NCI-H2171 treated with DMSO at 0.1 percent for 48 hours (cell line): ENCODE data around the gene EEF1AKMT1.
"Not testable (repeated sequence)": the region's sequence is repeated elsewhere in the genome, so short reads cannot be mapped to it uniquely, and the experiment has no call there.

ENCODE experiments used
- DNase-seq: peaks from one replicate; lab custom pipeline; 2025; lab: John Stamatoyannopoulos, UW

EEF1AKMT1 gene

DNA sequence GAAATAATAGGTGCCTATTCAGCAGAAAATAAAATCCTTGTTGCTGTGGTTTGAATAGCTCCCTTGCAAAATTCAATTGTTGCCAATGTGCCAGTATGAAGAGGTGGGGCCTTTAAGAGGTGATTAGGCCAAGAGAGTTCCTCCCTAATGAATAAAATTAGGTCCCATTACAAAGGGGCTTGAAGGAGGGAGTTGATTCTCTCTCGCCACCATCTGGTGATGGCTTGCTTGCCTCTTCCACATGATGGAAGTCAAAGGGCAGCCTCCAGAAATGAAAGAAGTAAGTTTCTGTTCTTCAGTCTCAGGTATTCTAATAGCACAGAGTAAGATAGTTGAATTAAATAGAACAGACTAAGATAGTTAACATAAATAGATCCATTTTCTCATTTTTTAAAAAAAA is 3.0 kb upstream of the EEF1AKMT1 start:
- no peak for DNase-seq

DNA sequence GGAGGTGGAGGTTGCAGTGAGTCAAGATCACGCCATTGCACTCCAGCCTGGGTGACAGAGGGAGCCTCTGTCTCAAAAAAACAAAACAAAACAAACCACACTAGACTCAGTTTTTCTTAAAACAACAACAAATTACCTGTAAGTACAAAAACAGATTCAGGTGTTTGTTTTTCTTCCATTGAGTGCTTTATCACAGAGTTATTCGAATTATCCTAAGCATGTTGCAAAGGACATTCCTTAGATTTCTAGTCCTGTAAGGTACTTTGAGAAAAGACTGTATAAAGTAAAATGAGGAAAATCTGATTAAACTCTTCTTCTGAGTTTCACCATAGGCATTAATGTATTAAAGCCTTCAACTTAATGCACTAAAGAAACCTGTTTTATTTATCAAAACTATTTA is 2.2 kb upstream of the EEF1AKMT1 start:
- DNase-seq = no peak

DNA sequence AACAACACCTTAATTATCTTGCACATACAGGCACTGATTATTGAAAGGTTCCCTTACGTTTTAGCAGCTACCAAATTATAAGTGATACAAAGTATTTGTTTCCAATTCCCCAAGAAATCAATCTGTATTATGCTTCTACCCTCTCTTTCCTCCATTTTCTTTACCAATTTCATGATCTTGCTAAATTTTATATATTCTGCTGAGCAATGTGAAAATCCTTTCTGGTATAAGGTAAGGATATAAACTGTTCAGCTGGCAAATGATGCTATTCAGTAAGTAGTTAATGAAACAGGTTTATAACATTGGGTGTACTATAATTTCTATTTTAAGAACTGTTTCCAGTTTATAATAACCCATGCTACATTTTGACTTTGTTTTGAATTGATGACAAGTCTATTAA is 985 bp upstream of the EEF1AKMT1 start:
- no peak for DNase-seq

DNA sequence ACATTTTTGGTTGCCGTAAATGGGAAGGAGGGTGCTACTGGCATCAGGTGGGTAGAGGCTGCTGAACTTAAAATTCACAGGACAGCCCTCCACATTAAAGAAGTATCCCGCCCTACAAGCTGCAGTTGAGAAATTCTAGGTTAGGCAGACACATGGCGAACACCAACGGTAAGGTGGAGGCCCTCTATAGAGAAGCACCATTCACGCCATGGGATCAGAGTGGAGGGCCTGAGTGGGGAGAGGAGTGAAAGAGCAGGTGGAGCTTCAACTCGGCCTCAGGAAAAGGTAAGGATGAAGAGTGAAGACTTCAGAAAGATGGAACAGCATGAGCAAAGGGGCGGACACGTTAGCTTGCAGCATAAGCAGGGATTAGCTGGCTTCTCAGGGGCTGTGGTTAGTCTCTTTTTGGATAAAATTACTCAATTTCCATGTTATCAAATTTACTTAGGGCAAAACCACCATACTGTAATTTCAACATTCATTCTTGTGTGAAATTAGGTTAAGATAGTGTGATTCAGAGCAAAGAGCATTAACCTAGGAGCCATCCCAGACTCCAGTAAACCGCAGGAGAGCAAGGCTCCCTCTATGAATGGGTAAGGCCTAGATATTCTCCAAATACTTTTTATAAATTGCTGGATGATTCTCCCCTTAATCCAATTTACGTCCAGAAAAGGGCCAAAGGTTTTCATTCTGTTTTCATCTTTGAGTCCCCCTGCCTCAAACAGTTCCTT is 1.2 kb downstream of the EEF1AKMT1 start:
- DNase-seq = no peak

DNA sequence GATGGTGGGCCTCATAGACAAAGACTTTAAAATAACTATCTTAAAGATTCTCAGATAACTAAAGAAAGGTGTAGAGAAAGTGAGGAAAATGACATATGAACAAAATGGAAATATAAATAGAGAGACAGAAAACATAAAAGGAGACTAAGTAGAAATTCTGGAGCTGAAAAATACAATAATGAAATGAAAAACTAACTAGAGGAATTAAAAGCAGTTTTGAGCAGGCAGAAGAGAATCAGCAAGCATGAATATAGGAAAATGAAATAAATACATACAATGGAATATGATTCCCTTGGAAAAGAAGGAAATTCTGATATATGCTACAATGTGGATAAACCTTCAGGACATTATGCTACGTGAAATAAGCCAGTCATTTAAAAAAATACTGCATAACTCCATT is 3.9 kb downstream of the EEF1AKMT1 start:
- no peak for DNase-seq

DNA sequence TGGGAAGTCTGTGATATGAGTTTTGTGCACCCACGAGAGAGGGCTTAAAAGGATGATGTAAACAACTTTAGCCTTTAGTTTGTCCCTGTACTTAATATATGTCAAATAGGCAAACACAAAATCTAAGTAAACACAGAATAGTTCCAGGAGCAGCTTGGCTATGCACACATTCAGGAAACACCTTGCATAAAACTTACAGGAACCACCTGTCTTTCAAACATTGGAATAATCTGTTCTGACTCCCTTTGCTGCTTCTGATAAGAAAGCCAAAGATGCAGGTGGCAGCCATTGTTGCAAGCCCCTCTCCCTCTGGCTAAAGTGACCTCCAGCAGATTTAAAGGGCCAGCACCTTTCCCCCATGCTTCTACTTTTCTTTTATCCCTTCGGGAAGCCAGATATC is 4.7 kb downstream of the EEF1AKMT1 start:
- no peak for DNase-seq

DNA sequence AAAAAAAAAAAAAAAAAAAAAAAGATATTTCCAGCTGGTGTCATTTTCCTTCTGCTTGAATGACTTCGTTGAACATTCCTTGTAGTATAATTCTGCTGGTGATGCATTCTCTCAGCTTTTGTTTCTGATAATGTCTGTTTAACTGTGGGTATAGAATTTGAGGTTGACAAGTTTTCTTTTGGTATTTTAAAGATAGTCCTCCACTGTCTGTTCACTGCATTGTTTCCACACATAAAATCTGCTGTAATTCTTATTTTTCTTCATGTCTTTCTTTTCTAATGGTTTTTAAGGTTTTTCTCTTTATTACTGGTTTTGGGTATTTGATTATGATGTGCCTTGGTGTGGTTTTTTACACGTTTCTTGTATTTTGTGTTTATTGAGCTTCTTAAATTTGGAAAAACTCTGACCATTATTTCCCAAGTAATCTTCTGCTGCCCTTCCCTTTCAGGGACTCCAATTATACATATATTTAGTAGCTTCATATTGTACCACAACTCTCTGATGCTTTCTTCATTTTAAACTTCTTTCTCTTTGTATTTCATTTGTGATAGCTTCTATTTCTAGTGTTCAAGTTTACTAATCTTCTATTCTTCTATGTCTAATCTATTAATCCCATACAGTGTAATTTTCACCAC is 6.3 kb downstream of the EEF1AKMT1 start:
- DNase-seq = peak; percentile 10

DNA sequence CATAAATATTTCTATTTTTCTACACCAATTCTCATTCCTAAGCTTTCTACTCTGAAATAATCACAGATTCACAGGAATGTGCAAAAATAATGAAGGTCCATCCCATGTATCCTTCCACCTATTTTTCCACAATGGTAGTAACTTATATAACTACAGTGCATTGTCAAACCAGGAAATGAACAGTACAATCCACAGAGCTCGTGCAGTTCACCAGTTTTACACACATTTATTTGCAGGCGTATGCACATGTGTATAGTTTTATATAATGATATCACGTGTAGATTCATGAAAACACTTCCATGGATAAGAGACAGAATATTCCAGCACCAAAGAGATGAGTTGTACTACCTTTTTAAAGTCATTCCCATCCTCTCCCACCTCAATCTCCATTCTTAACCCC is 12.9 kb downstream of the EEF1AKMT1 start:
- DNase-seq = no peak

DNA sequence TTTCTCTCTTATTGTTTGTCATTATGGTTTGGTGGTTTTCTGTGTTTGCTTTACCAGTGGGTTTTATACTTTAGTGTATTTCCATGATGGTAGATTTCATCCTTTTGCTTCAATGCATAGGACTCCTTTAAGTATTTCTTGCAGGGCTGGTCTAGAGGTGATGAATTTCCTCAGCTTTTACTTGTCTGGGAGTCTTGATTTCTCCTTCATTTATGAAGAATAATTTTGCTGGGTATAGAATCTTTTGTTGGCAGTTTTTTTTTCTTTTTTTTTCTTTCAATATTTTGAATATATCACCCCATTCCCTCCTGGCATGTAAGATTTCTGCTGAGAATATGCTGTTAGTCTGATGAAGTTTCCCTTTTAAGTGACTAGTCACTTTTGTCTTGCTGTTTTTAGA is 19.8 kb downstream of the EEF1AKMT1 start:
- DNase-seq = no peak

DNA sequence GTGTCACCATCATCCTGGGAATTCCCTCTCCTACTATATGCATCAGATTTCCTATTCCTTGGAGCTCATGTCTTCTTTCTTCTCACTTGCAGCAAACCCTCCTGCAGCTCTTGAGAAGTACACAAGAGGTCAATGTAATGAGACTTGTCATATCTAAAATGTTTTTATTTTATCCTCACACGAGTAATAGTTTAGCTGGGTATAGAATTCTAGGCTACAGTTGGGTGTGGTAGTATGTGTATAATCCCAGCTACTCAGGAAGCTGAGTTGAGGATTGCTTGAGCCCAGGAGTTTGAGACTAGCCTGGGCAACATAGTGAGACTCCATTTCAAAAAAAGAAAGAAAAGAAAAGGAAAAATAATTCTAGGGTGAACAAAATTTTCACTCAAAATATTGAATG is 24.4 kb downstream of the EEF1AKMT1 start:
- DNase-seq = no peak

DNA sequence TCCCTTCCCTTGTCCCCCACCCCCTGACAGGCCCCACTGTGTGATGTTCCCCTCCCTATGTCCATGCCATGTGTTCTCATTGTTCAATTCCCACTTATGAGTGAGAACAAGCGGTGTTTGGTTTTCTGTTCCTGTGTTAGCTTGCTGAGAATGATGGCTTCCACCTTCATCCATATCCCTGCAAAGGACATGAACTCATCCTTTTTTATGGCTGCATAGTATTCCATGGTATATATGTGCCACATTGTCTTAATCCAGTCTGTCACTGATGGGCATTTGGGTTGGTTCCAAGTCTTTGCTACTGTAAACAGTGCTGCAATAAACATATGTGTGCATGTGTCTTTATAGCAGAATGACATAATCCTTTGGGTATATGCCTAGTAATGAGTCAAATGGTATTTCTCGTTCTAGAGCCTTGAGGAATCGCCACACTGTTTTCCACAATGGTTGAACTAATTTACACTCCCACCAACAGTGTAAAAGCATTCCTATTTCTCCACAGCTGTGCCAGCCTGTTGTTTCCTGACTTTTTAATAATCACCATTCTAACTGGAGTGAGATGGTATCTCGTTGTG is 29.8 kb downstream of the EEF1AKMT1 start:
- not testable (repeated sequence) for DNase-seq

DNA sequence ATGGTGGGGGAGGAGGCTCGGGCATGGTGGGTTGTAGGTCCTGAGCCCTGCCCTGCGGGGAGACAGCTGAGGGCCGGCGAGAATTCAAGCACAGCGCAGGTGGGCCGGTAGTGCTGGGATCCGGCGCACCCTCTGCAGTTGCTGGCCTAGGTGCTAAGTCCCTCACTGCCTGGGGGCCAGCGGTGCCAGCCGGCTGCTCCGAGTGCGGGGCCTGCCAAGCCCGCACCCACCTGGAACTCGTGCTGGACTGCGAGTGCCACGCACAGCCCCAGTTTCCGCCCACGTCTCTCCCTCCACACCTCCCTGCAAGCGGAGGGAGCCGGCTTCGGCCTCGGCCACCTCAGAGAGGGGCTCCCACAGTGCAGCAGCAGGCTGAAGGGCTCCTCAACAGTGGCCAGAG is 33.7 kb downstream of the EEF1AKMT1 start:
- no peak for DNase-seq

DNA sequence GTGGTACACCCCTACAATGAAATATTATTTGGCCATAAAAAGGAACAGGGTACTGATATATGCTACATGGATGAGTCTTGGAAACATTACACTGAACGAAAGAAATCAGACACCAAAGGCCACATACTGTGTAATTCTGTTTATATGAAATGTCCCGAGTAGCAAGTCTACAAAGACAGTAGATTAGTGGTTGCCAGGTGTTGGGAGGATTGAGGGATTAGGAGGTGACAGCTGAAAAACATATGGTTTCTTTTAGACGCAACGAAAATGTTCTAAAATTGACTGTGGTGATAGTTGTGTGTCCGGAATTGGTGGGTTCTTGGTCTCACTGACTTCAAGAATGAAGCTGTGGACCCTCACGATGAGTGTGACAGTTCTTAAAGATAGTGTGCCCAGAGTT is 35.1 kb downstream of the EEF1AKMT1 start:
- no peak for DNase-seq

DNA sequence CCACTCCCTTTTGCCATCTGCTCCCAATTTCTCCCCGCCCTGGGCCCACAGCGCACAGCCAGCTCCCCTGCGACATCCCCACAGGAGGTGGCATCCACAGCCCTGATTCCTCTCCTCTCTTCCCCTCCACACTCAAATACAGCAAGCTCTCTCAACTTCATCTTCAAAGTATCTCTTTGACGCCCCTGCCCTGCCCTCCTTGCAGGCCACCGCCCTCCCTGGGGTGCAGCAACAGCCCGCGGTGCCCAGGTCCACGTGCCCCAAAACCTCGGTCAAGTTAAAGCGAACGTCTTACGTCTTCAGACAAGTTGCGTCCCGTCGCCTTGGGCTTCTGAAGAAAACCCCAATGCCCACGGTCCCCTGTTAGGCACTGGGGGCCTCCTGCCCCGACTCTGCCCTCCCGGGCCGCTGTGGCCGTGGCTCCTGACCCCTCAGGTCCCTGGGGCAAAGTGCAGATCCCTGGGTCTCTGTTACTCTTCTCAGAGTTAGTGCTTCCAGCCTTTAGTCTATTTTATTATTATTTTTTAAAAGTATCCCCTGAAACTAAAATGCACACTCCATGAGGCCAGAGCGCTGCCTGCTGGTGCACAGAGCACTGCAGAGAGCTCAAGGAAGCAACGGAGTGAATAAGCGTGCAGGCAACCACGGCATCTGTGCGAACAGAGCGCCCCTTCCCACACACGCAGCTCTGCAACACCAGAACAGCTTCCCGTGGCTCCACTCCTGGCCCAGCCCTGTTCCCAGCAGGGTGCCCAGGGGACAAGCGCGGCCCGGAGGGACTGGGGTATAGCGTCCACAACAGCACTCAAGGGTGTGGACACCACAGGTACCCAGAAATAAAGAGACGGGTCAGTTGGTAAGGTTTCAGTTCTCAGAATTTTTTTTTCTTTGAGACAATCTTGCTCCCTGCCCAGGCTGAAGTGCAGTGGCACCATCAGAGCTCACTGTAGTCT is 43.9 kb downstream of the EEF1AKMT1 start:
- peak; percentile 49 for DNase-seq

DNA sequence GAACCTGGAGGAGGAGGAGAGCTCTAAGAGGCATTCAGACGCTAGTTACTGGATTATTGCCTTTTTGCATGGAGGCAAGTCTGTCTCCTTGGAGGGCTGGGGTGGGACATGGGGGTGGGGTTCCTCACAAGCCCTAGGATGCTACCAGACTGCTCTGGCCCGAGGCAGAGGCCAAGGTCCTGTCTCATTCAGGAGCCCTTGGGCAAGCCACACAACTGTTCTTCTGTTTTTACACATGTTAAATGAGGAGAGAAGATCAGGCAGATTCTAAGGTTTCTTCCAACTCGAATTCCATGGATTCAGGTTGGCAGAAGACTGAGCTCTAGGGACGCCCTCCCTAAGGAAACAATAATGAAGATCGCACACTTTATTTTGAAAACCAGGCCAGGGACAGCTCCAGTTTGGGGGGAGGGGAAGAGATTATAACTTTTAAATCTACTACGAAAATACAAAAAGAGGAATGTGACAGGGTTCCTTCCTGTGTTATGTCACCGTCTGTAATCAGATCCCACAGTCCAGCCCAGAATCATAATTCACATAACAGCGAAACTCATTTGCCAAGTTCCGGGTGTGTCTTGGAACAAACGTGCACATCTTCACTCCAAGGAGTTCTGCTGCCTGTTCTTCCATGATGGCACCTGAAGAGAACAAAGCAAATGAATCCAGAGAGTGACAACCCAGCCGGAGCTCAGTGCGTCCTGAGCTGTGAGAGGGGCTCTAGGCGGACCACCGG is 45.0 kb downstream of the EEF1AKMT1 start:
- DNase-seq = no peak

DNA sequence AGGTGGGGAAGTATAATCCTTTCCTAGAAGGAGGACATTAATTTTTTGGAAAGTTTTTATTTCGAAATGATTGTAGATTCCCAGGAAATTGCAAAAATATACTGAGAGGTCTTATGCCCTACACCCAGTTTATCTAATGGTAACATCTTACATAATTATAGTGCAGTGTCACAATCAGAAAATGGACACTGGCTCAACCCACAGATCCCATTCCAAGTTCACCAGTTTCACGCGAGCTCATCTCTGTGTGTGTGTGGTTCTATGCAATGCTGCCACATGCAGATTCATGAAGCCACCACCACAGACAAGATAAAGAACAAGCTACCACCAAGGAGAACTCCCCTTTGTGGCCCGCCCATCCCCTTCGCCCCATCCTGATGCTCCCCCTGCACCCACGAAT is 45.9 kb downstream of the EEF1AKMT1 start:
- DNase-seq = no peak

DNA sequence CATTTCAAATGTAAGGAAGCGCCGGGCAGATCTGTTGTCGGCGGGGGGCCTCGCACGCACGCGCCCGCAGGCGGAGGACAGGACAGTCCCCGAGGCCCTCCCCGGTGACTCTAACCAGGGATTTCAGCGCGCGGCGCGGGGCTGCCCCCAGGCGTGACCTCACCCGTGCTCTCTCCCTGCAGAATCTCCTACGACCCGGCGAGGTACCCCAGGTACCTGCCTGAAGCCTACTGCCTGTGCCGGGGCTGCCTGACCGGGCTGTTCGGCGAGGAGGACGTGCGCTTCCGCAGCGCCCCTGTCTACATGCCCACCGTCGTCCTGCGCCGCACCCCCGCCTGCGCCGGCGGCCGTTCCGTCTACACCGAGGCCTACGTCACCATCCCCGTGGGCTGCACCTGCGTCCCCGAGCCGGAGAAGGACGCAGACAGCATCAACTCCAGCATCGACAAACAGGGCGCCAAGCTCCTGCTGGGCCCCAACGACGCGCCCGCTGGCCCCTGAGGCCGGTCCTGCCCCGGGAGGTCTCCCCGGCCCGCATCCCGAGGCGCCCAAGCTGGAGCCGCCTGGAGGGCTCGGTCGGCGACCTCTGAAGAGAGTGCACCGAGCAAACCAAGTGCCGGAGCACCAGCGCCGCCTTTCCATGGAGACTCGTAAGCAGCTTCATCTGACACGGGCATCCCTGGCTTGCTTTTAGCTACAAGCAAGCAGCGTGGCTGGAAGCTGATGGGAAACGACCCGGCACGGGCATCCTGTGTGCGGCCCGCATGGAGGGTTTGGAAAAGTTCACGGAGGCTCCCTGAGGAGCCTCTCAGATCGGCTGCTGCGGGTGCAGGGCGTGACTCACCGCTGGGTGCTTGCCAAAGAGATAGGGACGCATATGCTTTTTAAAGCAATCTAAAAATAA is 52.1 kb downstream of the EEF1AKMT1 start:
- peak; percentile 37 for DNase-seq

DNA sequence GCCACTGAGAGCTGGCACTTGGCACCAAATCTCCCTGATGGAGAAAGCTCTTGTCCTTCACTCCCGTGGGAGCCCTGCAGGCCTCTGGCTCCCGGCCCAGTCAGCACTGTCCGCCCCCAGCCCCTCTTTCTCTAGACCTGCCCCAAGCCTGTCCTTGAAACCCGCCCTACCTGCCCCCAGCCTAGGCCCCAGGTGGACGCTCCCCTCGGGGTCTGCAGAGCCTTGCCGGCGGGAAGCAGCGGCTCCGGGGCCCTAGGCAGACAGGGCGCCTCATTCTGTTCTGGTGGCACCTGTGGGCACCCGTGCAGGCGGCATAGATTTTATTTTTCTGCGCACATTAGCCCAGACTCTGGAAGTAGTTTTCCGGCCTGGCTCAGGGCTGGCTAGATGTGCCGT is 52.7 kb downstream of the EEF1AKMT1 start:
- DNase-seq = no peak

DNA sequence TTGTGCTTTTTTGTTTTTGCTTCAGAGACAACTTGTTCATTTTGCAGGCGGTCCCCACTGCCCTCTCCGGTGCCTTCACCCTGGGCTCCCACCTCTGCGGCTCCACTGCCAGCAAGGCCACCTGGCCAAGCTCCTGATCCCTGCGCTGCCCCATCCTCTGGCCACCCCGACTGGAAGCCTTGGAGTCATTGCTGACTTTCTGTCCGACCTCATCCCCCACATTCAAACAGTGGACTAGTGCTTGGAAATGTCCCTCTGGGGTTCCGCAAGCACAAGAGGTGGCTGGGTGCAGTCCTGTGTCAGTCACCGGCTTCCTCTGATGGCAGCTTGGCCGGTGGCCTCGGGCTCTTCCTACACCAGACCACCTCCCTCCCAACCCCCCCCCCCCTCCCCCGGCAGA is 53.3 kb downstream of the EEF1AKMT1 start:
- DNase-seq = no peak

DNA sequence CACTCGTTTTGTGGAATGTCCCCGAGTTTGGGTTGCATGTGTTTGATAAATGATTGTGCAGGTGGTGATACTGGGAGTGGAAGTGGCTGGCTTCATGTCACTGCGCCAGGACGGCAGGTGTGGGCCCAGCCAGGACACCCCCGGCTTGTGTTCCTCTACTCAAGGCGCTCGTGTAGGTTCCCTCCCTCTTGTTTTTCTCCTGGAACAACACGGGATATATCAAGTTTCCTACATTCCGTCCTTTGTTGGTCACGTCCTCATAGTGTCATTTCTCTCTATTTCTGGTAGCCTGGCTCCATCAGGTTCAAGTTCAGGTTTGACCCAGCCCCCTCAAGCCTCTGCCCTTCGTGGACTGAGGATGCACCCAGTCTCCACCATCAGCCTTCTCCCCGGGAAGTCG is 54.0 kb downstream of the EEF1AKMT1 start:
- DNase-seq = no peak
